ENCODE measurements around the gene ZNHIT1. TPM values are rescaled to one million over a fixed set of nuclear protein-coding genes. Genes with fewer than 3 reads are reported as not detected.
A peak's percentile ranks its signal among the peaks of the same experiment; 100 is the strongest.
"Not testable (repeated sequence)": the region's sequence is repeated elsewhere in the genome, so short reads cannot be mapped to it uniquely, and the experiment has no call there.

ZNHIT1 gene
- total RNA-seq, 4 donors from 2014 or later, result 40.7 to 53.3 (median 52.0) TPM

GRCh38 chr7:101255796-101256195 lies 37.8 kb downstream of the ZNHIT1 start:
- no peak overlapping the region for H3K27ac ChIP-seq
- no peak overlapping the region for H3K4me3 ChIP-seq
- no peaks in the 10 kb centered on the region for H3K9me3 ChIP-seq
- H3K36me3 ChIP-seq, result no peaks in the 10 kb centered on the region
- TF ChIP-seq POLR2A (IDR thresholded peaks at IDR 0.05), result no peak
- no peak for TF ChIP-seq CTCF (IDR thresholded peaks at IDR 0.05)
- intact Hi-C loops (cut with DNase I; ENCODE audit: low total_unique reads), result no loop called here
- H3K4me1 ChIP-seq, result peaks cover under 1 to 6% of the 10 kb centered on the region in 2 donors
- no peaks in the 10 kb centered on the region for H3K27me3 ChIP-seq
- no peak for DNase-seq

- H3K9me3 ChIP-seq, result no peaks in the 10 kb centered on the region
- H3K27me3 ChIP-seq, result no peaks in the 10 kb centered on the region
- H3K36me3 ChIP-seq, result no peaks in the 10 kb centered on the region
- no peak overlapping the region for H3K27ac ChIP-seq
- H3K4me1 ChIP-seq, result no peaks in the 10 kb centered on the region
- DNase-seq, result no peak
- TF ChIP-seq CTCF (IDR thresholded peaks at IDR 0.05) (no peak), POLR2A (IDR thresholded peaks at IDR 0.05) (no peak)
- no peak overlapping the region for H3K4me3 ChIP-seq
- intact Hi-C loops (cut with DNase I; ENCODE audit: low total_unique reads), result no loop called here
These were observed 40.3 kb downstream of the ZNHIT1 start for GRCh38 chr7:101258243-101258731.

GRCh38 chr7:101264102-101264706 lies 46.2 kb downstream of the ZNHIT1 start:
- H3K27me3 ChIP-seq; intact Hi-C loops (cut with DNase I; ENCODE audit: low total_unique reads); H3K9me3 ChIP-seq; H3K36me3 ChIP-seq; H3K4me1 ChIP-seq; H3K4me3 ChIP-seq: not testable (repeated sequence)
- H3K27ac ChIP-seq, result peak overlapping the region; percentile 48 to 63
- peak; percentile 70 to 80 for DNase-seq

GRCh38 chr7:101265622-101266516 lies 47.9 kb downstream of the ZNHIT1 start:
- Histone ChIP-seq H3K4me1 (no peaks in the 10 kb centered on the region), H3K27ac (no peak overlapping the region), H3K27me3 (no peaks in the 10 kb centered on the region), H3K36me3 (no peaks in the 10 kb centered on the region), H3K4me3 (no peak overlapping the region), H3K9me3 (no peaks in the 10 kb centered on the region)
- no peak for DNase-seq
- intact Hi-C loops (cut with DNase I; ENCODE audit: low total_unique reads), result no loop called here
- TF ChIP-seq POLR2A (IDR thresholded peaks at IDR 0.05) (no peak), CTCF (IDR thresholded peaks at IDR 0.05) (no peak)

DNA sequence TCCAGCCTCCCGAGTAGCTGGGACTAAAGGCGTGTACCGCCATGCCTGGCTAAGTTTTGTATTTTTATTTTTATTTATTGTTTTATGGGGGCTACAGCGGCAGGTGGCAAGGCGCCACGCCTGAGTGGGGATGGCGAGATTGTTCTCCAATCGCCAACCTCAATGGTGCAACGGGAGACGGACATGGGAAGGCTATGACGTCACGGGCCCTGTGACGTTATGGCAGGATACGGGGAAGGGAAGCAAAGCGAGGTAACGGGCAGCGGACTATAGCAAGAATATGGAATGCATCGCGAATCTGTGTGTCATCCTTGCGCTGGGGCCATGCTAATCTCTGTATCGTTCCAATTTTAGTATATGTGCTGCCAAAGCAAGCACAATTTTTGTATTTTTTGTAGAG lies 51.7 kb downstream of the ZNHIT1 start:
- Histone ChIP-seq H3K27me3 (no peaks in the 10 kb centered on the region), H3K4me3 (no peak overlapping the region), H3K4me1 (no peaks in the 10 kb centered on the region), H3K36me3 (no peaks in the 10 kb centered on the region), H3K9me3 (no peaks in the 10 kb centered on the region), H3K27ac (no peak overlapping the region)
- no peak for TF ChIP-seq POLR2A (IDR thresholded peaks at IDR 0.05)
- TF ChIP-seq CTCF (IDR thresholded peaks at IDR 0.05), result no peak
- intact Hi-C loops (cut with DNase I; ENCODE audit: low total_unique reads), result no loop called here
- no peak for DNase-seq
